GM19328 (cell line): ENCODE data around the gene DUSP1.
"Not testable (repeated sequence)": the region's sequence is repeated elsewhere in the genome, so short reads cannot be mapped to it uniquely, and the experiment has no call there.

Experiments used
- ATAC-seq: cut with Tn5 transposase; IDR thresholded peaks from one replicate; pipeline ENCODE4 v1.9.1; 2021; ENCODE audit warnings: mild to moderate bottlenecking, moderate library complexity; ENCODE audit not compliant: unreplicated experiment

Gene DUSP1

GRCh38 chr5:172770675-172771438, at the start of gene DUSP1:
Gene DUSP1, minus strand, starts transcription at chr5:172771195. Its CDS starts 243 bp downstream, at chr5:172770952.
- peak; percentile 62 for ATAC-seq

DNA sequence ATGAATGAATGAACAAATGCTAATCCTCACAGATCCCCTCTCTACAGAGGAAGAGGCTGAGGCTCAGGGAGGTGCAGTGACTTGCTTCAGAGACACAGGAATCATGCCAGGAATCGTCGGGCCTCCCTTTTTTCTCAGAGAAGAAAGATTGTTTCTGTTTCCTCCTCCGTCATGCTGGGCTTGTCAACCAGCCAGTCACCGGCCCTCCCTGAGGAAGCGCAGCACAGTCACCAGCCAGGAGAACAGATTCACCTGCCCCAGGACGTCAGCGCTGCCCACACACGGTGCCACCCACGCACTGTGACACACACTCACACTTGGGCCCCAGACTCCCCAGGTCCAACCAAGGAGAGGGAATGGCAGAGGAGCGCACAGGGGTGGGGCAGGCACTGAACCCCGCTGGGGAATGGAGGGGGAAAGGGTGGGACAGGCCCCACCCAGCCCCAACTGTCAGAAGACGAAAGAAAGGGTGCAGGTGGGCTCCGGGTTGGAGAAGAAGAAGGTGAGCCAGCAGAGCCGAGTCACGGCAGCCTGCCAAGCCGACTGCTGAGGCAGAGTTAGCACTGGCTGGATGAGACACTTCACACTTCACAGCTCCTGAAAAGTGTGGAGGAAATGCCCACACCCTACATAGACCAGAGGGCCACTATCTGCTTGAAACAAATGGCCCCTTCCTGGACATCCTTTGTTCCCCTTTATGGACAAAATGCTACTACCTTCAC, 49.2 kb upstream of the DUSP1 start:
- no peak for ATAC-seq

DNA sequence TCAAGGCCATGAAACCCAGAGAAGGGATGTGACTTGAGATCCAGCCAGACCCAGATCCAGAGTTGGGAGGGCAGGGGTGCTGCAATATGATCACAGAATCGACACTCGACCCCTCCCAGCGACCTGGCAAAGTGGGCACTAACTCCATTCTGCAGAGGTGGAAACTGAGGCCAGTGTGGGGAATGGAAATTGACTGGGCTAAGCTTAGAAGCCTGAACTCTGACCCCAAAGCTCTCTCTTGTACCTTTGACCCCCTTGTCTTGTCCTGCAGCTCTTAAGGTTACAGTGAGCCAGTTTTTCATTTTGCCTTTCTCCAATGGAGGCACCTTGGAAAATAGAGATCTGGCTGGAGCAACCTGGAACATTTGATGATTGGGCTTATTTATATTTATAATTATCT, 48.6 kb upstream of the DUSP1 start:
- ATAC-seq = no peak

GRCh38 chr5:172818081-172818480, 47.1 kb upstream of the DUSP1 start:
- no peak for ATAC-seq

DNA sequence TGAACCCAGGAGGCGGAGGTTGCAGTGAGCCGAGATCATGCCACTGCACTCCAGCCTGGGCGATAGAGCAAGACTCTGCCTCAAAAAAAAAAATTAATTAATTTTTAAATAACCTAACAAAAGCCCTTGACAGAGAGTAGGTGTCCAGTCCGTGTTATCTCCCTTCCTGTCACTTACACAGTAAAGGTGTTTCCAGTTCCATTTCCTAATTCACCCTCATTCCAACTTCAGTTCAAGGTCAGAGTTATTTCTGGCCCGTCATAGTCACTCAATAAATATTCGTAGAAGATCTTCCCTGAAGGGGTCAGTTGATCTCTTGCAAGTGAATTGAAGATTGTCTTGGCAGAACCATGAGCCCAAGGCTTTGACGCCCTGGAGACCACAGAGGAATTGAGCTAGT, 46.7 kb upstream of the DUSP1 start:
- ATAC-seq = no peak

DNA sequence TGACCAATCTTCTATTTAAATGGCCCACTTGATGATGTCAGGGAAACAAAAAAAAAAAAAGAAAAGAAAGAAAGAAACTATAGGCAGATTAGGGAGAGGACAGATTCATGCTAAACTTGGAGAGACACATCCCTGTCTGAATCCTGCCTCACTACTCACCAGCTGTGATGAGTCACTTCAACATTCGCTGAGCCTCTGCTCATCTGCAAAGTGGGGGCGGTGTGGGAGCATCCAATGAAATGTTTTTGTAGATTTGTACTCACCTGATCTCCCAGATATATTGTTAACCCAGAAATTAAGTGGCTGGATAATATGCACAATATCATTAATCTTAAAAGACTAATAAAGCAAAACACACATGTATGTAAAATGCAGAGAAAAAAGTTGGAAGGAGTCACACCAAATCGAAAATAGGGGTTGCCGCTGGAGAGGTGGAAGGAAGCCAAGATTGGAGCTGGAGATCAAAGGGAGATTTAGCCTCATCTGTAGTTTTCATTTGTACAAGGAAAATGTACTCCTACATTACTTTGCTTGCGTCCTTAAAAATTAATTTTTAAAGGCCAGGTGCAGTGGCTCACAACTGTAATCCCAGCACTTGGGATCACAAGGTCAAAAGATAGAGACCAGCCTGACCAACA, 46.0 kb upstream of the DUSP1 start:
- ATAC-seq = no peak

GRCh38 chr5:172815631-172816030, 44.6 kb upstream of the DUSP1 start:
- no peak for ATAC-seq

DNA sequence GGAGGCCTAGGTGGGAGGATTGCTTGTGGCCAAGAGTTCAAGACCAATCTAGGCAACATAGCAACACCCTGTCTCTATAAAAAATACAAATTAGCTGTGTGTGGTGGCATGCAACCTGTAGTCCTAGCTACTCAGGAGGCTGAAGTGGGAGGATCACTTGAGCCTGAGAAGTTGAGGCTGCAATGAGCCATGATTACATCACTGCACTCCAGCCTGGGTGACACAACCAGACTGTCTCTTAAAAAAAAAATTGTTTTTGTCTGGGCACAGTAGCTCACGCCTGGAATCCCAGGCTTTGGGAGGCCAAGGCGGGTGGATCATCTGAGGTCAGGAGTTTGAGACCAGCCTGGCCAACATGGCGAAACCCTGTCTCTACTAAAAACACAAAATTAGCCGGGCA, 40.0 kb upstream of the DUSP1 start:
- not testable (repeated sequence) for ATAC-seq

- ATAC-seq = no peak
Observed at GRCh38 chr5:172809774-172810173, 38.8 kb upstream of the DUSP1 start.

- ATAC-seq = no peak
Observed at GRCh38 chr5:172807766-172808311, 36.8 kb upstream of the DUSP1 start.

- ATAC-seq = peak; percentile 94
Observed at GRCh38 chr5:172806897-172807672, 36.1 kb upstream of the DUSP1 start.

GRCh38 chr5:172805736-172806255, 34.8 kb upstream of the DUSP1 start:
- ATAC-seq = no peak

GRCh38 chr5:172805018-172805683, 34.2 kb upstream of the DUSP1 start:
- ATAC-seq = no peak

DNA sequence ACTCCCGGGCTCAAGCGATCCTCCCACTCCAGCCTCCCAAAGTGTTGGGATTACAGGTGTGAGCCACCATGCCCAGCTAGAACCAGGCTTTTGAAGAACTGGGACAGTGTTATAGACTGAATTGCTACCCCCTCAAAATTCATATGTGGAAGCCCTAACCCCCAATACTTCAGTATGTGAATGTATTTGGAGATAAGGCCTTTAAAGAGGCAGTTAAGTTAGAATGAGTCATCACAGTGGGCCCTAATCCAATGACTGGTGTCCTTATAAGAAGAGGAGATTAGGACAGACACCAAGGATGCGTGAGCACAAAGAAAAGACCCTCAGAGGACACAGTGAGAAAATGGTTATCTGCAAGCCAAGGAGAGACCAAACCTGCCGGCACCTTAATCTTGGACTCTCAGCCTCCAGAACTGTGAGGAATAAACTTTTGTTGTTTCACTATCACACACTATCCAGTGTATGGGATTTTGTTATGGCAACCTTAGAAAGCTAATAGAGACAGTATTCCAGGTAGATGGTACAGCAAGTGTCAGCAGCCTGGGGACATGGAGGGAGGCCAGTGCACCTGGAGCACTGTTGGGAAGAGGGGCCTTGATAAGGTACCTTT, 31.7 kb upstream of the DUSP1 start:
- no peak for ATAC-seq

GRCh38 chr5:172802112-172802511, 31.1 kb upstream of the DUSP1 start:
- no peak for ATAC-seq

DNA sequence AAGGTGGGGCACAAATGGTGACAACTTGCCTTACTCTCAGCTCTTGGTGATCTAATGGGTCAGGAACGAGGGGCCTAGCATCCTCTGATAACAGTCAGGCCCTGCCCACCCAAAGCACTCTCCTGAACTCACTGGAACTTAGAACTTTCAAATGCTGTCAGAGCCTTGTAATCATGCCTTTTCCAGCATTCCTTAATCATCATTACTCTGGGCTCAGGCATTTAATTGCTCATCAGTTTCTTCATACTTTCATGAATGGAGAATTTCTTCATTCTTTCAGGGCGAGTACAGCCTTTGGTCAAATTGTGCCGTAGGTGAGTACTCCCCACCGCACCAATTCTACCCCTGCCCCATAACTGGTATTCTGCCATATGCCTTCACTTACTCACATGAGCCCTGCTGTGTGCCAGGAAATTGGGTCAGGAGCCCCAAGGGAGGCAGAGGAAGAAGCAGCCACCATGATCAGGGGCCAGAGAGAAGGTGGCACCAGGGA, 30.2 kb upstream of the DUSP1 start:
- ATAC-seq = no peak

DNA sequence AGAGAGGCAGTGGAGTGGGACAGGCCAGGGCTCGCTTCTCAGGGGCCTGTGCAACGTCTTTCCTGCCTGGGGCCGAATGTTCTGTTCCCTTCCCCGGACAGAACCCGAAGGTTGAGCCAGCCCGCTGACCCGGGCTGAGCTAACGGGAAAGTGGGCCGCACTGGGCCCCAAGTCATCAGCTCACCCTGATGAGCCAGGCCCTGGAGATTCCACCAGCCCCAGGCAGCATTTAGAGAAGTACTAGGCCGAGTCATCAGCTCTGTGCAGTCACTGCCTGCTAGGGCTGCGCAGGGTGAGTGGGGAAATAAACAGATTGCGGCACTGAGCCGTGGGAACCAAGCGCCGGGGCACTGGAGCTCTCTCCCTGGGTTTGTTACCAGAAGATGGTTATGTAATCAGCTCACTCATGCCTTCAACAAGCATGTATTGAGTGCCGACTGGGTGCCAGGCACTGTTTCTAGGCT, 29.1 kb upstream of the DUSP1 start:
- no peak for ATAC-seq

GRCh38 chr5:172799416-172799815, 28.4 kb upstream of the DUSP1 start:
- ATAC-seq = no peak
